ENCODE results near the gene VGF.

Gene VGF

DNA sequence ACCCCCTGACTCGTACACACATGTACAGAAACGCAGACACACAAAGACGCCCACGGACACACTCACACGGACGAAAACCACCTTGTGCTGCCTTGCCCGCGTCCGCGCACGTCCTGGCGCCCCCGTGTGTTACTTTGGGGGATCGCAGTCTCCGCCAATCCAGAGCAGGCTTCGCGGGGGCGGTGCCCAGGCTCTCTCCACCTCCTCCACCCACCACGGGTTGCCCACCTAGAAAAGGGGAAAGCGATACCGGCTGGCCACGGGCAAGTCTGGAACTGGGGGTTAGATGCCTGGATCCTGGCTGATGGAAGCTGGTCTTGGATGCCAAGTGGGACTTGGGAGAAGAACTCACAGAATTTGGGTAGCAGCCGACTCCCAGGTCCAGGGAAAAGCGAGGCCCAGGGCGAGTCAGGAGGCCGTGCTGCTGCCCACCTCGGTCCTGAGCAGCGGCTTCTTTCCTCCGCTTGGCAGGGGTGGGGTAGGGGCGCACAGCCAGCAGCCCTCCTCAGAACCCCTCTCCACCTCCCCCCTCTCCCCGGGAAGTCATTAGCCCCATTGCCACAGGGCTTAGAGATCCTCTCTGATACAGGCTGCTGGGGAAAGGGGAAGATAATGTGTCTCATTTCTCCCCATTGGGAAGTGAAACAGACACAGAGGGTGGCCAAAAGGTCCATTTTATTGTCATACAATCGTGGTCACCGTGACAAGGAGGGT, 4.6 kb upstream of the VGF start (continued):
- TF ChIP-seq, protein P1, sequence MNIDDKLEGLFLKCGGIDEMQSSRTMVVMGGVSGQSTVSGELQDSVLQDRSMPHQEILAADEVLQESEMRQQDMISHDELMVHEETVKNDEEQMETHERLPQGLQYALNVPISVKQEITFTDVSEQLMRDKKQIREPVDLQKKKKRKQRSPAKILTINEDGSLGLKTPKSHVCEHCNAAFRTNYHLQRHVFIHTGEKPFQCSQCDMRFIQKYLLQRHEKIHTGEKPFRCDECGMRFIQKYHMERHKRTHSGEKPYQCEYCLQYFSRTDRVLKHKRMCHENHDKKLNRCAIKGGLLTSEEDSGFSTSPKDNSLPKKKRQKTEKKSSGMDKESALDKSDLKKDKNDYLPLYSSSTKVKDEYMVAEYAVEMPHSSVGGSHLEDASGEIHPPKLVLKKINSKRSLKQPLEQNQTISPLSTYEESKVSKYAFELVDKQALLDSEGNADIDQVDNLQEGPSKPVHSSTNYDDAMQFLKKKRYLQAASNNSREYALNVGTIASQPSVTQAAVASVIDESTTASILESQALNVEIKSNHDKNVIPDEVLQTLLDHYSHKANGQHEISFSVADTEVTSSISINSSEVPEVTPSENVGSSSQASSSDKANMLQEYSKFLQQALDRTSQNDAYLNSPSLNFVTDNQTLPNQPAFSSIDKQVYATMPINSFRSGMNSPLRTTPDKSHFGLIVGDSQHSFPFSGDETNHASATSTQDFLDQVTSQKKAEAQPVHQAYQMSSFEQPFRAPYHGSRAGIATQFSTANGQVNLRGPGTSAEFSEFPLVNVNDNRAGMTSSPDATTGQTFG (tag by site-specific recombination; IDR thresholded peaks at IDR 0.05; ENCODE audit: borderline replicate concordance): no peak
- TF ChIP-seq ZNF596 (tag by site-specific recombination; IDR thresholded peaks at IDR 0.05) (no peak), ZNF138 (tag by site-specific recombination; IDR thresholded peaks at IDR 0.05; ENCODE audit: borderline replicate concordance) (no peak), HOXC10 (CRISPR knock-in tag; IDR thresholded peaks at IDR 0.05) (no peak), ZNF140 (tag by site-specific recombination; IDR thresholded peaks at IDR 0.05) (no peak), ZNF157 (tag by site-specific recombination; IDR thresholded peaks at IDR 0.05) (no peak), ZNF548 (tag by site-specific recombination; IDR thresholded peaks at IDR 0.05) (no peak), ZNF184 (tag by site-specific recombination; IDR thresholded peaks at IDR 0.05) (no peak), KLF9 (tag by site-specific recombination; IDR thresholded peaks at IDR 0.05; ENCODE audit: low read depth) (peak; percentile 31; the same call in 1 of the 2 replicates), ZNF768 (tag by site-specific recombination; IDR thresholded peaks at IDR 0.05) (no peak), ZXDB (tag by site-specific recombination; IDR thresholded peaks at IDR 0.05) (no peak), ZNF426 (tag by site-specific recombination; IDR thresholded peaks at IDR 0.05) (no peak), ZNF121 (tag by site-specific recombination; IDR thresholded peaks at IDR 0.05) (no peak), ZNF341 (tag by site-specific recombination; IDR thresholded peaks at IDR 0.05; ENCODE audit: low read depth) (no peak), GLI4 (tag by site-specific recombination; IDR thresholded peaks at IDR 0.05) (no peak), MYNN (tag by site-specific recombination; IDR thresholded peaks at IDR 0.05; ENCODE audit: borderline replicate concordance) (no peak), ZNF76 (tag by site-specific recombination; IDR thresholded peaks at IDR 0.05; ENCODE audit: borderline replicate concordance, low read depth) (0 out of 2 replicates have a peak, but pooled peaks have one; percentile 24), ZNF202 (tag by site-specific recombination; IDR thresholded peaks at IDR 0.05; ENCODE audit: borderline replicate concordance) (no peak), ZBTB48 (tag by site-specific recombination; IDR thresholded peaks at IDR 0.05) (no peak), ZNF248 (tag by site-specific recombination; IDR thresholded peaks at IDR 0.05) (no peak), ZNF792 (tag by site-specific recombination; IDR thresholded peaks at IDR 0.05) (no peak), ZNF133 (tag by site-specific recombination; IDR thresholded peaks at IDR 0.05) (no peak), ZBTB17 (tag by site-specific recombination; IDR thresholded peaks at IDR 0.05) (no peak; the same call in 1 of the 2 replicates), ZNF654 (tag by site-specific recombination; IDR thresholded peaks at IDR 0.05; ENCODE audit: low read depth) (peak; percentile 51)
- TF ChIP-seq, protein P2, sequence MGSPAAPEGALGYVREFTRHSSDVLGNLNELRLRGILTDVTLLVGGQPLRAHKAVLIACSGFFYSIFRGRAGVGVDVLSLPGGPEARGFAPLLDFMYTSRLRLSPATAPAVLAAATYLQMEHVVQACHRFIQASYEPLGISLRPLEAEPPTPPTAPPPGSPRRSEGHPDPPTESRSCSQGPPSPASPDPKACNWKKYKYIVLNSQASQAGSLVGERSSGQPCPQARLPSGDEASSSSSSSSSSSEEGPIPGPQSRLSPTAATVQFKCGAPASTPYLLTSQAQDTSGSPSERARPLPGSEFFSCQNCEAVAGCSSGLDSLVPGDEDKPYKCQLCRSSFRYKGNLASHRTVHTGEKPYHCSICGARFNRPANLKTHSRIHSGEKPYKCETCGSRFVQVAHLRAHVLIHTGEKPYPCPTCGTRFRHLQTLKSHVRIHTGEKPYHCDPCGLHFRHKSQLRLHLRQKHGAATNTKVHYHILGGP (tag by site-specific recombination; IDR thresholded peaks at IDR 0.05): no peak
- TF ChIP-seq, protein P3, sequence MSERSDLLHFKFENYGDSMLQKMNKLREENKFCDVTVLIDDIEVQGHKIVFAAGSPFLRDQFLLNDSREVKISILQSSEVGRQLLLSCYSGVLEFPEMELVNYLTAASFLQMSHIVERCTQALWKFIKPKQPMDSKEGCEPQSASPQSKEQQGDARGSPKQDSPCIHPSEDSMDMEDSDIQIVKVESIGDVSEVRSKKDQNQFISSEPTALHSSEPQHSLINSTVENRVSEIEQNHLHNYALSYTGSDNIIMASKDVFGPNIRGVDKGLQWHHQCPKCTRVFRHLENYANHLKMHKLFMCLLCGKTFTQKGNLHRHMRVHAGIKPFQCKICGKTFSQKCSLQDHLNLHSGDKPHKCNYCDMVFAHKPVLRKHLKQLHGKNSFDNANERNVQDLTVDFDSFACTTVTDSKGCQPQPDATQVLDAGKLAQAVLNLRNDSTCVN (tag by site-specific recombination; optimal IDR thresholded peaks at IDR 0.05): peak; percentile 74
- TF ChIP-seq, protein P4, sequence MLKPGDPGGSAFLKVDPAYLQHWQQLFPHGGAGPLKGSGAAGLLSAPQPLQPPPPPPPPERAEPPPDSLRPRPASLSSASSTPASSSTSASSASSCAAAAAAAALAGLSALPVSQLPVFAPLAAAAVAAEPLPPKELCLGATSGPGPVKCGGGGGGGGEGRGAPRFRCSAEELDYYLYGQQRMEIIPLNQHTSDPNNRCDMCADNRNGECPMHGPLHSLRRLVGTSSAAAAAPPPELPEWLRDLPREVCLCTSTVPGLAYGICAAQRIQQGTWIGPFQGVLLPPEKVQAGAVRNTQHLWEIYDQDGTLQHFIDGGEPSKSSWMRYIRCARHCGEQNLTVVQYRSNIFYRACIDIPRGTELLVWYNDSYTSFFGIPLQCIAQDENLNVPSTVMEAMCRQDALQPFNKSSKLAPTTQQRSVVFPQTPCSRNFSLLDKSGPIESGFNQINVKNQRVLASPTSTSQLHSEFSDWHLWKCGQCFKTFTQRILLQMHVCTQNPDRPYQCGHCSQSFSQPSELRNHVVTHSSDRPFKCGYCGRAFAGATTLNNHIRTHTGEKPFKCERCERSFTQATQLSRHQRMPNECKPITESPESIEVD (tag by site-specific recombination; IDR thresholded peaks at IDR 0.05): no peak
- TF ChIP-seq, protein P5, sequence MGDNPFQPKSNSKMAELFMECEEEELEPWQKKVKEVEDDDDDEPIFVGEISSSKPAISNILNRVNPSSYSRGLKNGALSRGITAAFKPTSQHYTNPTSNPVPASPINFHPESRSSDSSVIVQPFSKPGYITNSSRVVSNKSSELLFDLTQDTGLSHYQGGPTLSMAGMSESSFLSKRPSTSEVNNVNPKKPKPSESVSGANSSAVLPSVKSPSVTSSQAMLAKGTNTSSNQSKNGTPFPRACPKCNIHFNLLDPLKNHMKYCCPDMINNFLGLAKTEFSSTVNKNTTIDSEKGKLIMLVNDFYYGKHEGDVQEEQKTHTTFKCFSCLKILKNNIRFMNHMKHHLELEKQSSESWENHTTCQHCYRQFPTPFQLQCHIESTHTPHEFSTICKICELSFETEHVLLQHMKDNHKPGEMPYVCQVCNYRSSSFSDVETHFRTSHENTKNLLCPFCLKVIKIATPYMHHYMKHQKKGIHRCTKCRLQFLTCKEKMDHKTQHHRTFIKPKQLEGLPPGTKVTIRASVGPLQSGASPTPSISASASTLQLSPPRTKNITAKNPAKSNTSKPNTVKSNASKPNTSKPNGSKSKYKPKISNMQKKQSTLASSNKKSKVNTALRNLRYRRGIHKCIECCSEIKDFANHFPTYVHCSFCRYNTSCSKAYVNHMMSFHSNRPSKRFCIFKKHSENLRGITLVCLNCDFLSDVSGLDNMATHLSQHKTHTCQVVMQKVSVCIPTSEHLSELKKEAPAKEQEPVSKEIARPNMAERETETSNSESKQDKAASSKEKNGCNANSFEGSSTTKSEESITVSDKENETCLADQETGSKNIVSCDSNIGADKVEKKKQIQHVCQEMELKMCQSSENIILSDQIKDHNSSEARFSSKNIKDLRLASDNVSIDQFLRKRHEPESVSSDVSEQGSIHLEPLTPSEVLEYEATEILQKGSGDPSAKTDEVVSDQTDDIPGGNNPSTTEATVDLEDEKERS (tag by site-specific recombination; IDR thresholded peaks at IDR 0.05): no peak
- TF ChIP-seq, protein P6, sequence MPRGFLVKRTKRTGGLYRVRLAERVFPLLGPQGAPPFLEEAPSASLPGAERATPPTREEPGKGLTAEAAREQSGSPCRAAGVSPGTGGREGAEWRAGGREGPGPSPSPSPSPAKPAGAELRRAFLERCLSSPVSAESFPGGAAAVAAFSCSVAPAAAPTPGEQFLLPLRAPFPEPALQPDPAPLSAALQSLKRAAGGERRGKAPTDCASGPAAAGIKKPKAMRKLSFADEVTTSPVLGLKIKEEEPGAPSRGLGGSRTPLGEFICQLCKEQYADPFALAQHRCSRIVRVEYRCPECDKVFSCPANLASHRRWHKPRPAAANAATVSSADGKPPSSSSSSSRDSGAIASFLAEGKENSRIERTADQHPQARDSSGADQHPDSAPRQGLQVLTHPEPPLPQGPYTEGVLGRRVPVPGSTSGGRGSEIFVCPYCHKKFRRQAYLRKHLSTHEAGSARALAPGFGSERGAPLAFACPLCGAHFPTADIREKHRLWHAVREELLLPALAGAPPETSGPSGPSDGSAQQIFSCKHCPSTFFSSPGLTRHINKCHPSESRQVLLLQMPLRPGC (tag by site-specific recombination; IDR thresholded peaks at IDR 0.05): no peak

Data from HEK293 (cell line).